Natural killer cell (primary cell): ENCODE data around the gene PIERCE2. TPM values are rescaled to one million over a fixed set of nuclear protein-coding genes. Genes with fewer than 3 reads are reported as not detected.
"Not testable (repeated sequence)": the region's sequence is repeated elsewhere in the genome, so short reads cannot be mapped to it uniquely, and the experiment has no call there.

Experiments
- ATAC-seq, 3 donors: fragments of 150-1000 bp in 2 of 3; fragments of 200-7000 bp in 1 of 3; cut with Tn5 transposase; 1 replicate in 1 of 3; 2 replicates in 2 of 3; pipeline ENCODE4 v1.10.0; 2021; ENCODE audit warnings: mild to moderate bottlenecking in 2 of 3, moderate library complexity in 2 of 3
- DNase-seq, 2 donors: peaks; one replicate each; pipeline versions ENCODE4 v3.0.0 to v3.0.0-alpha.2; 2013 to 2021; ENCODE audit warnings: mixed read lengths in 1 of 2
- H3K27ac ChIP-seq: one replicate; pipeline ENCODE4 v1.5.1; 2013; ENCODE audit warnings: mild to moderate bottlenecking, low read length
- H3K27me3 ChIP-seq: one replicate; pipeline ENCODE4 v1.6.1; 2013; ENCODE audit warnings: low read length; ENCODE audit not compliant: control insufficient read depth, insufficient read depth
- H3K36me3 ChIP-seq: one replicate; pipeline ENCODE4 v1.6.1; 2013; ENCODE audit warnings: low read length; ENCODE audit not compliant: control insufficient read depth, insufficient read depth
- H3K4me1 ChIP-seq: one replicate; pipeline ENCODE4 v1.6.1; 2013; ENCODE audit warnings: low read length; ENCODE audit not compliant: control insufficient read depth, insufficient read depth
- H3K4me3 ChIP-seq: one replicate; pipeline ENCODE4 v1.5.1; 2013; ENCODE audit warnings: low read length
- H3K9me3 ChIP-seq: one replicate; pipeline ENCODE4 v1.6.1; 2013; ENCODE audit warnings: low read length; ENCODE audit not compliant: control insufficient read depth, insufficient read depth
- H3K27ac Mint-ChIP-seq, 2 donors: one replicate each; pipeline ENCODE4 v1.8.0; 2022; ENCODE audit warnings: mild to moderate bottlenecking in 2 of 2, mixed read lengths in 2 of 2, moderate library complexity in 1 of 2
- H3K27me3 Mint-ChIP-seq, 2 donors: one replicate each; pipeline ENCODE4 v1.8.0; 2022; ENCODE audit warnings: low read depth in 2 of 2, mixed read lengths in 2 of 2
- H3K36me3 Mint-ChIP-seq: one replicate; pipeline ENCODE4 v1.8.0; 2022; ENCODE audit warnings: mixed read lengths
- H3K4me1 Mint-ChIP-seq, 2 donors: one replicate each; pipeline ENCODE4 v1.8.0; 2022; ENCODE audit warnings: mixed read lengths in 2 of 2
- H3K4me3 Mint-ChIP-seq: one replicate; pipeline ENCODE4 v1.8.0; 2022; ENCODE audit warnings: mild to moderate bottlenecking, moderate library complexity, mixed read lengths
- H3K9me3 Mint-ChIP-seq, 2 donors: one replicate each; pipeline ENCODE4 v1.8.0; 2022; ENCODE audit warnings: mixed read lengths in 2 of 2
- CTCF ChIP-seq: fragments of 200-600 bp; IDR thresholded peaks from one replicate; pipeline ENCODE4 v1.8.0; 2022; ENCODE audit warnings: antibody characterized with exemption
- WGBS: methylation state at CpG from one replicate; pipeline ENCODE4 v1.1.7; 2013; ENCODE audit warnings: missing lambda C conversion rate; ENCODE audit not compliant: insufficient coverage; 5-methylcytosine and 5-hydroxymethylcytosine counted together
- intact Hi-C: fragments of 100-400 bp; cut with micrococcal nuclease; formaldehyde crosslinking; loops from one replicate; pipeline ENCODE4 v1.14.2; 2022
- total RNA-seq, 4 donors: library from RNA; stranded (reverse); fragments of 120-200 nt in 1 of 4; gene quantifications; one replicate each; pipeline versions ENCODE4 v1.2.3 to v1.2.4, GENCODE V29; 2013 to 2022

The PIERCE2 gene
- total RNA-seq, 3 donors from 2014 or later (not counting 1 experiment from before 2014, with no cell fraction given), result 0.47 to 0.53 TPM; not detected in 1

DNA sequence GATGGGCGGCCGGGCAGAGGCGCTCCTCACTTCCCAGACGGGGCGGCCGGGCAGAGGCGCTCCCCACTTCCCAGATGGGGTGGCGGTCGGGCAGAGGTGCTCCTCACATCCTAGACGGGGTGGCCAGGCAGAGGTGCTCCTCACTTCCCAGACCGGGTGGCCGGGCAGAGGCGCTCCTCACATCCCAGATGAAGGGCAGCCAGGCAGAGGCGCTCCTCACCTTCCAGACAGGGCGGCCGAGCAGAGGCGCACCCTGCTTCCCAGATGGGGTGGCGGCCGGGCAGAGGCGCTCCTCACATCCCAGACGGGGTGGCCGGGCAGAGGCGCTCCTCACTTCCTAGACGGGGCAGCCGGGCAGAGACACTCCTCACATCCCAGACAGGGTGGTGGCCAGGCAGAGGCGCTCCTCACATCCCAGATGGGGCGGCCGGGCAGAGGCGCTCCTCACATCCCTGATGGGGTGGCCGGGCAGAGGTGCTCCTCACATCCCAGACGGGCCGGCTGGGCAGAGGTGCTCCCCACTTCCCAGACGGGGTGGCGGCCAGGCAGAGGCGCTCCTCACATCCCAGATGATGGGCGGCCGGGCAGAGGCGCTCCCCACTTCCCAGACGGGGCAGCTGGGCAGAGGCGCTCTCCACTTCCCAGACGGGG is 38.2 kb downstream of the PIERCE2 start:
- H3K4me3 ChIP-seq, H3K27ac Mint-ChIP-seq, H3K27me3 ChIP-seq, H3K9me3 ChIP-seq, H3K9me3 Mint-ChIP-seq, H3K27me3 Mint-ChIP-seq, H3K36me3 ChIP-seq, intact Hi-C loops, H3K4me1 Mint-ChIP-seq, H3K27ac ChIP-seq, ATAC-seq, H3K36me3 Mint-ChIP-seq, DNase-seq, H3K4me1 ChIP-seq, H3K4me3 Mint-ChIP-seq: not testable (repeated sequence)
- 95% methylated on average over 39 of the region's 41 CpGs for WGBS

GRCh38 chr15:55447030-55447394 is 38.7 kb downstream of the PIERCE2 start:
- H3K4me3 Mint-ChIP-seq, H3K27ac ChIP-seq: not testable (repeated sequence)

GRCh38 chr15:55457401-55458022 is 49.2 kb downstream of the PIERCE2 start:
- Histone ChIP-seq H3K9me3 (no peaks in the 10 kb centered on the region), H3K4me3 (no peak overlapping the region), H3K4me1 (no peaks in the 10 kb centered on the region), H3K27me3 (no peaks in the 10 kb centered on the region), H3K27ac (no peak overlapping the region), H3K36me3 (no peaks in the 10 kb centered on the region)
- Mint-ChIP-seq H3K27me3 (peaks cover 5 to 23% of the 10 kb centered on the region in 2 donors), H3K36me3 (no peaks in the 10 kb centered on the region), H3K9me3 (peaks cover 0 to 2% of the 10 kb centered on the region in 2 donors), H3K27ac (no peak overlapping the region), H3K4me3 (no peak overlapping the region), H3K4me1 (no peaks in the 10 kb centered on the region)
- intact Hi-C loops, result no loop called here
- no peak for ATAC-seq
- 80% methylated on average over 5 of the region's 5 CpGs for WGBS
- no peak for TF ChIP-seq CTCF
- no peak for DNase-seq

More at GRCh38 chr15:55447030-55447394, 38.7 kb downstream of the PIERCE2 start:
- H3K36me3 ChIP-seq, intact Hi-C loops, H3K4me3 ChIP-seq, ATAC-seq, H3K27me3 ChIP-seq, H3K4me1 Mint-ChIP-seq, H3K36me3 Mint-ChIP-seq, H3K27ac Mint-ChIP-seq, DNase-seq, H3K9me3 ChIP-seq, H3K27me3 Mint-ChIP-seq, H3K9me3 Mint-ChIP-seq, H3K4me1 ChIP-seq: not testable (repeated sequence)
- WGBS, result 93% methylated on average over 13 of the region's 19 CpGs

GRCh38 chr15:55461447-55461846 is 53.2 kb downstream of the PIERCE2 start:
- no peak overlapping the region for H3K4me3 Mint-ChIP-seq
- H3K27ac Mint-ChIP-seq, result no peak overlapping the region
- intact Hi-C loops, result no loop called here
- peaks cover 0 to 2% of the 10 kb centered on the region in 2 donors for H3K9me3 Mint-ChIP-seq
- TF ChIP-seq CTCF, result no peak
- Histone ChIP-seq H3K27me3 (no peaks in the 10 kb centered on the region), H3K36me3 (no peaks in the 10 kb centered on the region), H3K4me1 (no peaks in the 10 kb centered on the region), H3K4me3 (no peak overlapping the region), H3K9me3 (no peaks in the 10 kb centered on the region), H3K27ac (no peak overlapping the region)
- H3K36me3 Mint-ChIP-seq, result no peaks in the 10 kb centered on the region
- WGBS, result 84% methylated on average over 4 of the region's 4 CpGs
- no peak for ATAC-seq
- peaks cover 9 to 30% of the 10 kb centered on the region in 2 donors for H3K27me3 Mint-ChIP-seq
- H3K4me1 Mint-ChIP-seq, result no peaks in the 10 kb centered on the region
- no peak for DNase-seq
